ENCODE measurements around the gene KMT2A.
A peak's percentile ranks its signal among the peaks of the same experiment; 100 is the strongest.
"Not testable (repeated sequence)": the region's sequence is repeated elsewhere in the genome, so short reads cannot be mapped to it uniquely, and the experiment has no call there.

KMT2A gene

DNA sequence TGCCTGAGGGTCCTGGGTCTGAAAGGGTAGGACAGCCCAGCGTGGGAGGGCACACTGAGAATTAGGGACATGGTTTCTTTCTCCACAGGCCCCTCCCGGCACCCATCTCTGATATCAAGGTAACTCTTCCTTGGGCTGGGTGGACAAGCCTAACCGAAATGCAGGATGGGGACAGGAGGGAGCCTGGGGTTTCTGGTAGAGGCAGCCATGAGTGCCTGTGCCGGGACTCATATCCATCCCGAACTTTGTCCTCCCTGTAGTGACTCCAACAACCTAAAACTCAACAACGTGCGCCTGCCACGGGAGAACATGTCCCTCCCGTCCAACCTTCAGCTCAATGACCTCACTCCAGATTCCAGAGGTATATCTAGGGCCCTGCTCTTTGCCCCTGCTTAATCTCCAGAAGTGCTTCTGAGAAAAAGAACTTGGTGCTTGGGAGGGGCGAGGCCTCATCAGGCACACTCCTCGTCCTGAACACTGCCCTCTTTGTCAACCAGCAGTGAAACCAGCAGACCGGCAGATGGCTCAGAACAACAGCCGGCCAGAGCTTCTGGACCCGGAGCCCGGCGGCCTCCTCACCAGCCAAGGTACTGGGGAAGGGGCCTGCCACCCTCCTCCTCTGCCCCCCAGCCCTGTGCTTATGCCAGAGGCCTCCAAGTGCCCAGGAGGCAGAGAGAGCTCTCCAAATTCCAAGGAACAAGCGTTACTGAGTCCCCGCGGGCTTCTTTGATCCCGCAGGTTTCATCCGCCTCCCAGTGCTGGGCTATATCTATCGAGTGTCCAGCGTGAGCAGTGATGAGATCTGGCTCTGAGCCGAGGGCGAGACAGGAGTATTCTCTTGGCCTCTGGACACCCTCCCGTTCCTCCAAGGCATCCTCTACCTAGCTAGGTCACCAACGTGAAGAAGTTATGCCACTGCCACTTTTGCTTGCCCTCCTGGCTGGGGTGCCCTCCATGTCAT, 97.8 kb downstream of the KMT2A start:
- DNase-seq: no peak

DNA sequence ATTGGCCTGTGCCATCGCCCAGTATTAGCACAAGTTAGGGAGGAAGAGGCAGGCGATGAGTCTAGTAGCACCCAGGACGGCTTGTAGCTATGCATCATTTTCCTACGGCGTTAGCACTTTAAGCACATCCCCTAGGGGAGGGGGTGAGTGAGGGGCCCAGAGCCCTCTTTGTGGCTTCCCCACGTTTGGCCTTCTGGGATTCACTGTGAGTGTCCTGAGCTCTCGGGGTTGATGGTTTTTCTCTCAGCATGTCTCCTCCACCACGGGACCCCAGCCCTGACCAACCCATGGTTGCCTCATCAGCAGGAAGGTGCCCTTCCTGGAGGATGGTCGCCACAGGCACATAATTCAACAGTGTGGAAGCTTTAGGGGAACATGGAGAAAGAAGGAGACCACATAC, 99.0 kb downstream of the KMT2A start:
- no peak for DNase-seq

DNA sequence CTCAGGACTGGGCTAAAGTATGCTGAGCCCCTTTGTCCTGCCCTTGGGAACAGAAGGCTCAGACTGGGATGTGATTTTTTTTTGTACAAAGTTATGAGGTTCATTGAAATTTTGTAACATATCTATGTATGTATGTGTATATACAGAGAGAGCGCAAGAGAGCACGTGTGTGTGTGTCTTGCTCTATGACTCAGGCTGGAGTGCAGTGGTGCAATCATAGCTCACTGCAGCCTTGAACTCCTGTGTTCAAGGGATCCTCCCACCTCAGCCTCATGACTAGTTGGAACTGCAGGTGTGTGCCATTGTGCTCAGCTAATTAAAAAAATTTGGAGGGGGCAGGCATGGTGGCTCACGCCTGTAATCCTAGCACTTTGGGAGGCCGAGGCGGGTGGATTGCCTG, 100.4 kb downstream of the KMT2A start:
- DNase-seq: no peak

DNA sequence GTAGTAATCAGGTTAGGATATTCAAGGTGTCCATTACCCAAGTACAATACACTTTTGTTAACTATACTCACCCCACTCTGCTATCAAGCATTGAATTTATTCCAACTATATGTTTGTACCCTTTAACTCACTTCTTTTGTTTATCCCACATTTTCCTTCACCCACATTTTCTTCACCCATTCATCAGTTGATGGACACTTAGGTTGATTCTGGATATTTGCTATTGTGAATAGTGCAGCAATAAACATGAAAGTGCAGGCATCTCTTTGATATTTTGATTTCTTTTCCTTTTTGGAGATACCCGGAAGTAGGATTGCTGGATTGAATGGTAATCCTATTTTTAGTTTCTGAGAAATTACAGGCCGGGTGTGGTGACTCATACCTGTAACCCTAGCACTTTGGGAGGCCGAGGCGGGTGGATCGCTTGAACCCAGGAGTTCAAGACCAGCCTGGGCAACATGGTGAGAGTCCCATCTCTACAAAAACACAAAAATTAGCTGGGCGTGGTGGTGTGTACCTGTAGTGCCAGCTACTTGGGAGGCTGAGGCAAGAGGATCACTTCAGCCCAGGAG, 101.2 kb downstream of the KMT2A start:
- no peak for DNase-seq

DNA sequence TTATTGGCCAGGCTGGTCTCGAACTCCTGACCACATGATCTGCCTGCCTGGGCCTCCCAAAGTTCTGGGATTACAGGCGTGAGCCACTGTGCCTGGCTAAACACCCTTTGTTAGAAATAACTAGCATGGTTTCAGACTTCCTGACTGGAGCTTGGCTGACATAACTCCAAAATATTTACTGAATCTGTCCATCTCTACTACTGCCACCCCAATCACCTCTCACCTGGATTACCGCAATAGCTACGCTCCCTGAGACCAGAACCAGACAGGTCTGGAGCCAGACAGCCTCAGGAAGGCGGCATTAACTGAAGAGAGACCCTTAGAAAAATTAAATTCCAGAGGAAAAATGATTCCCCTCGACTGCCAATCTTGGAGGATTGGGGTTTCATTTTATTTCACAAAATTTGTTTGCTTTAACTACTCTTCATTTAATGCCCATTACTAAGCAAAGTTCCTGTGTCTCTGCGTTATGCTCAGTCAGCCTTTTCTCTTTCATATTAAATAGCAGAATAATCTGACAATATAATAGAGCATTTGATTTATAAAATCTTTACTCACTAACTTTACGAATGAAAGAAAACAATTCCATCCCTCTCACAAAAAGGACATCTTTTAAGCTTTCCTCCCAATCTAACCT, 107.8 kb downstream of the KMT2A start:
- no peak for DNase-seq

DNA sequence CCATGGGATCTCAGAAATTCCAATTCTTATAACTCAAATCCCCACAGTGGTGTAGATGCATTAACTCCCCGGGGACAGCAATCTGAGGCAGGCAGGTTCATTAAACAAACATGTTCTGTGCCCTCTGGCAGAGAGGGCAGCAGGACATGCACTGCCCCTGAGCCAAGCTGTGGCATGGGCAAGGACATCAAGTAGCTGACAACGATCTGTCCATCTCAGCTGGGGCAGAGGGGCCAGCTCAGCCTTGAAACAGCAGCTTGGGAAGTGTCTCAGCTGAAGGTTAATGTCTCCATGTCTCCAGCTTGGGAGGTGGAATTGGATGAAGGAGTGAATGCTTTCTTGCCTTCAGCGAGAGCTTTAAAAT, 108.3 kb downstream of the KMT2A start:
- no peak for DNase-seq

DNA sequence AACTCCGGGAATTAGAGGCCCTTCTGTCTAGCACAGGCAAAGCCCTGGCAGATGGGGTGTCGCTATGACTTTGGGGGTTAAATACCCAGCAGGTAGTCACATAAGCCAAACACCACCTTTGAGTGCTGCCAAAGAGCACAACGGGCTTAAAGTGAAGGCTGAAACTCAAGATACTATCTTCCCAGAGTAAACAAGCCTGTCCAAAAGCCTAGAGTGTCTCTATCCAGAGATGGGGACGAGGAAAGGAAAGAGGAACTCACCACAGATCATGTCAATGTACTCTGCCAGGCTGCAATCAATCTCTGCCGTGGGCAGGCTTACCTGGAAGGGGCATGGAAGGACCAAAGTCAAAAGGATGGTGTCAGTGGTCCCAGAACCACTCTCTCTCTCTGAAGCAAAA, 109.2 kb downstream of the KMT2A start:
- DNase-seq: no peak

DNA sequence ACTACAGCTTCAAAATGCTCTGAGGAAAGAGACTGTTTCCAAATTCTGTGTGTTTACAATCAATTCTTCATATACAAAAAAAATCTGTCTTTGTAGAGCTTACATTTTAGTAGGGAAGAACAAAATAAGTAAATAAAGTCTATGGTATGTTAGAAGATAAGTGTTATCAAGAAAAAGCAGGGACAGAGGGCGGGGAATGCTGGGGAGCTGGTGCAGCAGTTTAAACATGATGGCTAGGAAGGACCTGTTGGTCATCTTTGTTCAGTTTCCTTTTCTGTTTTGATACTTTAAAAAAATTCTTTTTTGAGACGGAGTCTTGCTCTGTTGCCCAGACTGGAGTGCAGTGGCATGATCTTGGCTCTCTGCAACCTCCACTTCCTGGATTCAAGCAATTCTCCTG, 110.8 kb downstream of the KMT2A start:
- no peak for DNase-seq

DNA sequence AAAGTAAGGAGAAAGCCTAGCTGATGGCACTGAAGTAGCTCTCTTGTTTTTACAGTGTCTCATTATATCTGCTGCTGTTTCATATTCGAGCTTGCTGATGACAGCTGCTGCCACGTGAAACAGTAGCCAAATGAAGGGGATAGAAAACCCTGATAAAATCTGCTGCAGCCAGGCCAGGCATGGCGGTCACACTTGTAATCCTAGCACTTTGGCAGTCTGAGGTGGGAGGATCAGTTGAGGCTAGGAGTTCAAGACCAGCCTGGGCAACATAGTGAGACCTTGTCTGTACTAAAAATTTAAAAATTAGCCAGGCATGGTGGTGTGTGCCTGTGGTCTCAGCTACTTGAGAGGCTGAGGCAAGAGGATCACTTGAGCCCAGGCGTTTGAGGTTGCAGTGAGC, 116.0 kb downstream of the KMT2A start:
- DNase-seq: no peak

DNA sequence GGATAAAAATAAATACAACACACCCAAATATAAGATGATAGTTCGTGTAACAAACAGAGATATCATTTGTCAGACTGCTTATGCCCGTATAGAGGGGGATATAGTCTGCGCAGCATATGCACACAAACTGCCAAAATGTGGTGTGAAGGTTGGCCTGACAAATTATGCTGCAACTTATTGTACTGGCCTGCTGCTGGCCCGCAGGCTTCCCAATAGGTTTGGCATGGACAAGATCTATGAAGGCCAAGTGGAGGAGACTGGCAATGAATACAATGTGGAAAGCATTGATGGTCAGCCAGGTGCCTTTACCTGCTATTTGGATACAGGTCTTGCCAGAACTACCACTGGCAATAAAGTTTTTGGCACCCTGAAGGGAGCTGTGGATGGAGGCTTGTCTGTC, 124.5 kb downstream of the KMT2A start:
- no peak for DNase-seq

DNA sequence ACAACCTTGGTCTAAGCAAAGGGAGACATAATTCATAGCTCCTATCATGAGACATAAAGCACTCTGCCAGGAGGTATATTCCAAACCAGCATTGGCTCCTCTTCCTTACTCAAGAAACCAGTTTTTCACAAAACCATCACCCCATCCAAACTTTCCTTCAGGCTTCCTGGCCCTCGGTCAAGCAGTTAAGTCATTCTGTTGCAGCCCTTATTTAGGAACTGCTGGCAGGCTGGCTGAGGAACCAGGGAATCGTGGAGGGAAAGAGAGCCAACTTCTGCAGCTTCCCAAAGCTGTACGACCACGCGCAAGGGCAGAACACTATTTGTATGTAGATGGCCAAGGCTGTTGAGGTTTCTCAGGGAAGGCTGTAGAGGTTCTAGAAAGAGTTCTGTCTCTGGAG, 128.8 kb downstream of the KMT2A start:
- no peak for DNase-seq

DNA sequence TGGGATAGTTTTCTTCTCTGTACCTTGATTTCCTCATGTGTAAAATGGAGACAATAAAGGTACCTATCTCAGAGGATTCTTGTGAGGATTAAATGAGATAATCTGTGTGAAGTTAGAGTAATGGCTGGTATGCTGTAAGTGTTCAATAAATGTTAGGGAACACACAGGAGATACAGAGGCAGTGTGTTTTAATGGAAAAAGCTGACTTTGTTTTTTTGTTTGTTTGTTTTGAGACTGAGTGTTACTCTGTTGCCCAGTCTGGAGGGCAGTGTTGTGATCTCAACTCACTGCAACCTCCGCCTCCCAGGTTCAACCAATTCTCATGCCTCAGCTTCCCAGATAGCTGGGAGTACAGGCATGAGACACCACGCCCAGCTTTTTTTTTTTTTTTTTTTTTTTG, 133.4 kb downstream of the KMT2A start:
- no peak for DNase-seq

DNA sequence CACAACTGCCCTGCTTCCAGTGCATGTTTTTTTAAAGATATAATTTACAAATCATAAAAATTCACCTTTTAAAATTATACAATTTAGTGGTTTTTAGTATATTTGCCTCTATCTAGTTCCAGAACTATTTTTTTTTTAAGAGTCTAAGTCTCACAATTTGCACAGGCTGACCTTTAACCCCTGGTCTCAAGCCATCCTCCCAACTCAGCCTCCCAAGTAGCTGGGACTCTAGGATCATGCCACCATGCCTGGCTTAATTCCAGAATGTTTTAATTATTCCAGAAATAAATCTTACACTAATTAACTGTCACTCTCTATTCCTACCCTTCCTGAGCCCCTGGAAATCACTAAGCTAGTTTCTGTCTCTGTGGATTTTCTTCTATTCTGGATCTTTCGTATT, 134.5 kb downstream of the KMT2A start:
- no peak for DNase-seq

DNA sequence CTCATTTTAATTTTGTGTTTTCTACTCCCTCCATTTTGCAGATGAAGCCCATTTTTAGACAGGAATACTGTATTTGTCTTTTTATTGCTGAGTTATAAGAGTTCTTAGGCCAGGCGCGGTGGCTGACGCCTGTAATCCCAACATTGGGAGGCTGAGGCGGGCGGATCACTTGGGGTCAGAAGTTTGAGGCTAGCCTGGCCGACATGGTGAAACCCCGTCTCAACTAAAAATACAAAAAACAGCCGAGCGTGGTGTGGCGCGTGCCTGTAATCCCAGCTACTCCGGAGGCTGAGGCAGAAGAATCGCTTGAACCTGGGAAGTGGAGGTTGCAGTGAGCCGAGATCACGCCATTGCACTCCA, 135.4 kb downstream of the KMT2A start:
- DNase-seq: not testable (repeated sequence)

DNA sequence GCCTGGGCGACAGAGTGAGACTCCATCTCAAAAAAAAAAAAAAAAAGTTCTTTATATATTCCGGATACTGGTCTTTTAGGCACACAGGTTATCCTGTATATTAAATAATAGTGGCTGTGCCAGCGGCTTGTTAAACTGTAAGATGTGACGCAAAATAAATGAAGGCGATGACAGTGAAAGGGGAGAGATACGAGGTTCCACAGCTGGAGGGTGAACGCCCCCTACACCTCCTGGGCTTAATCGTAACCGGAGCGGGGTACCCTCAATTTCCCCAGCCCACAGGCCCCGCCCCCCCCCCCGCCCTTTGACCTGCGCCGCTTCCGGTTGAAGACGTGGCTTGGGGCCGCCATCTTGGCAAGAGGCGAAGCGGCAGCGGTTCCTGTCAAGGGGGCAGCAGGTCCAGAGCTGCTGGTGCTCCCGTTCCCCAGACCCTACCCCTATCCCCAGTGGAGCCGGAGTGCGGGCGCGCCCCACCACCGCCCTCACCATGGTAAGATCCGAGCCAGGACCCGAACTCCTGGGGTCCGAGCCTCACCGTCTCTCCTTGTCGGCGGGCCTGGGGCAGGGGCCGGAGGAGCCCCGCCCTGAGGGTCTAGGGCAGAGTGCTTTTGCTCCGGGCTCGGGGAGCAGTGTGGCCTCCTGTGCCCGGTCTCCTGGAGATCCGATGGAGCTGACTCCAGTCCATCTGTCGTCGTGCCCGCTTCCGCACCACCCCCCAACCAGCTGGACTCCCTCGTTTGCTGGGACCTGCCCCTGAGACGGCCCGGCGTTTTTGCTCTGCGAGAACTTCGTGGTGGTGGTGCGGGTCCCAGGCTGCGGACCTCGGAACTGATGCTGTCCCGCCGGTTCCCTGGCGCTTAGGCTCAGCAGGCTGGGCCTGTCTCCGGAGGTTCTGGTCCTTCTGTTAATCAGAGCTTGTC, 136.0 kb downstream of the KMT2A start, which contains the start of gene ARCN1:
TSS of gene ARCN1 (plus strand) at position 349 of the 920 bp plus-strand sequence. CDS start at position 488, 139 bp downstream.
- DNase-seq: peak; percentile 81 to 86

DNA sequence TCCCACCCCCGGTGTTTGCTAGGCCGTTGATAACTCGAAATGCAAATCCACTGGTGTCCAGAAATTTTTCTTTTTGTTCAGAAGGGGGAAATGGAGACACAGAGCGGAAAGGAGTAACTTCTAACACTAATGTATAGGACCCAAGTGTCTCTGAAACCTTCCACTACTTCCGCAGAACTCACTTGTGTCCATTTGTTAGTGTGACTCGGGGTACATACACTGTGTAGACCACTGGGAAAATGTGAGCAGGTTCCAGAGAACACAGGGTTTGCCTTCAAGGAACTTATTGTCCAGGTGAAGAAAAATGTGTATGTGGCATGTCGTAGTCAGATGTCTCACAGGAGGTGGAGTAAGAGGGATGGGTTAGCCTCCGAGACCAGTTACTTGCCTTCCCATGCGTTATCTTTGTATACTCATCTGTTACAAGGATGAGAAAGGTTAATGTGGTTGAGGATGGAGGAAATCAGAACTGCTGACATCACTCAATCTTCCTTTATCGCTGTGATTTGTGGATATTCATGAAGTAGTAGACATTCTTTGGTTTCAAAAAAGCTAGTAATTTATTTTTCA, 136.8 kb downstream of the KMT2A start:
- peak in 1 of 2 donors; percentile 60 for DNase-seq

DNA sequence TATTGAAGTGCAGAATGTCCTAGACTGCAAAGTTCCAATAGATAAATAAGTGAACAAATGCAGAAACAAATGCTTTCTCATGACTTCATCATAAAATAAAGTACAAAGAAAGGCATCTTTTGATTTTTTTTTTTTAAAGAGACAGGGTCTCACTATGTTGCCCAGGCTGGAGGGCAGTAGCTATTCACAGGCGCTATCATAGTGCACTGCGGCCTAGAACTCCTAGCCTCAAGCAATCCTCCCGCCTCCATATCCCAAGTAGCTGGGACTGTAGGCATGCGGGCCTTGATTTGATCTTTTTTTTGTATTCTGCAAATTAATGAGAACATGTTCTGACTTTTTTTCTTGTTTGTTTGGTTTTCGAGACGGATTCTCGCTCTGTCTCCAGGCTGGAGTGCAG, 138.3 kb downstream of the KMT2A start:
- DNase-seq: no peak
